GM21515 (cell line): ENCODE measurements around the gene PLA2G4B.

ENCODE experiments used
- ATAC-seq: cut with Tn5 transposase; IDR thresholded peaks from one replicate; pipeline ENCODE4 v1.9.1; 2021; ENCODE audit not compliant: unreplicated experiment

Gene PLA2G4B

GRCh38 chr15:41809121-41809520 lies 29.5 kb upstream of the PLA2G4B start:
- no peak for ATAC-seq

GRCh38 chr15:41809526-41810220 lies 29.0 kb upstream of the PLA2G4B start:
- no peak for ATAC-seq

GRCh38 chr15:41810651-41811431 lies 27.8 kb upstream of the PLA2G4B start:
- no peak for ATAC-seq

GRCh38 chr15:41811432-41812195 lies 27.0 kb upstream of the PLA2G4B start:
- ATAC-seq: peak; percentile 50

- ATAC-seq: no peak
Observed at GRCh38 chr15:41812820-41813375, 25.7 kb upstream of the PLA2G4B start.

GRCh38 chr15:41813426-41813825 lies 25.2 kb upstream of the PLA2G4B start:
- no peak for ATAC-seq

- ATAC-seq: no peak
Observed at GRCh38 chr15:41814534-41814933, 24.1 kb upstream of the PLA2G4B start.

- ATAC-seq: no peak
Observed at GRCh38 chr15:41816788-41817187, 21.9 kb upstream of the PLA2G4B start.

GRCh38 chr15:41817327-41817726 lies 21.3 kb upstream of the PLA2G4B start:
- no peak for ATAC-seq

GRCh38 chr15:41817781-41818180 lies 20.9 kb upstream of the PLA2G4B start:
- no peak for ATAC-seq

- no peak for ATAC-seq
Observed at GRCh38 chr15:41819455-41820050, 19.1 kb upstream of the PLA2G4B start.

- no peak for ATAC-seq
Observed at GRCh38 chr15:41820791-41821423, 17.7 kb upstream of the PLA2G4B start.

- ATAC-seq: no peak
Observed at GRCh38 chr15:41821831-41822230, 16.8 kb upstream of the PLA2G4B start.

GRCh38 chr15:41822471-41822870 lies 16.2 kb upstream of the PLA2G4B start:
- no peak for ATAC-seq

GRCh38 chr15:41822957-41823356 lies 15.7 kb upstream of the PLA2G4B start:
- no peak for ATAC-seq

GRCh38 chr15:41823502-41823901 lies 15.1 kb upstream of the PLA2G4B start:
- no peak for ATAC-seq

GRCh38 chr15:41824062-41824745 lies 14.4 kb upstream of the PLA2G4B start:
- ATAC-seq: no peak

GRCh38 chr15:41825145-41825544 lies 13.5 kb upstream of the PLA2G4B start:
- no peak for ATAC-seq

GRCh38 chr15:41825572-41826535 lies 12.8 kb upstream of the PLA2G4B start:
- no peak for ATAC-seq
